Measurements from ENCODE around the gene C16orf95.

DNA sequence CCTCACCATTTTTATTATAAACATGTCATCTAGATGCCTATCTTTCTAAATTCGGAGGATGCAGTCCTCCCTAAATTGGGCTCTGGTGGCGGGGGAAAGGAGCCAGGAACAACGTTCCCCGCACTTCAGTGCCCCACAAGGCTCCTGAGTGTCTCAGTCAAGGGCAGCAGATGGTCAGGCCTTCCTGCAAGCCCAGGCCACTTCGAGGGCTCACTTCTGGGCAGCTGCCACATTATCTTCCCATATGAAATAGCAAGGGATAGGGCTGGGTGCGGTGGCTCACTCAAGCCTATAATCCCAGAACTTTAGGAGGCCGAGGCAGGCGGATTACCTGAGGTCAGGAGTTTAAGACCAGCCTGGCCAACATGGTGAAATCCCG lies 34.1 kb upstream of the C16orf95 start:
- TF ChIP-seq EGR1 (IDR thresholded peaks at IDR 0.05; ENCODE audit: low read depth in 2 of 2) (no peak), HNF4A (conservative IDR thresholded peaks at IDR 0.05) (no peak), RAD21 (IDR thresholded peaks at IDR 0.05) (no peak), JUND (IDR thresholded peaks at IDR 0.05) (no peak), TAF1 (conservative IDR thresholded peaks at IDR 0.05) (no peak), HNF4G (IDR thresholded peaks at IDR 0.05) (no peak), RXRA (IDR thresholded peaks at IDR 0.05) (no peak), GABPA (IDR thresholded peaks at IDR 0.05 in 1 of 2, conservative IDR thresholded peaks at IDR 0.05 in 1 of 2) (no peak)
- TF ChIP-seq, protein P1, sequence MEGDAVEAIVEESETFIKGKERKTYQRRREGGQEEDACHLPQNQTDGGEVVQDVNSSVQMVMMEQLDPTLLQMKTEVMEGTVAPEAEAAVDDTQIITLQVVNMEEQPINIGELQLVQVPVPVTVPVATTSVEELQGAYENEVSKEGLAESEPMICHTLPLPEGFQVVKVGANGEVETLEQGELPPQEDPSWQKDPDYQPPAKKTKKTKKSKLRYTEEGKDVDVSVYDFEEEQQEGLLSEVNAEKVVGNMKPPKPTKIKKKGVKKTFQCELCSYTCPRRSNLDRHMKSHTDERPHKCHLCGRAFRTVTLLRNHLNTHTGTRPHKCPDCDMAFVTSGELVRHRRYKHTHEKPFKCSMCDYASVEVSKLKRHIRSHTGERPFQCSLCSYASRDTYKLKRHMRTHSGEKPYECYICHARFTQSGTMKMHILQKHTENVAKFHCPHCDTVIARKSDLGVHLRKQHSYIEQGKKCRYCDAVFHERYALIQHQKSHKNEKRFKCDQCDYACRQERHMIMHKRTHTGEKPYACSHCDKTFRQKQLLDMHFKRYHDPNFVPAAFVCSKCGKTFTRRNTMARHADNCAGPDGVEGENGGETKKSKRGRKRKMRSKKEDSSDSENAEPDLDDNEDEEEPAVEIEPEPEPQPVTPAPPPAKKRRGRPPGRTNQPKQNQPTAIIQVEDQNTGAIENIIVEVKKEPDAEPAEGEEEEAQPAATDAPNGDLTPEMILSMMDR (IDR thresholded peaks at IDR 0.05; ENCODE audit: low read depth, low read length, missing input control) = no peak
- TF ChIP-seq, protein P2, sequence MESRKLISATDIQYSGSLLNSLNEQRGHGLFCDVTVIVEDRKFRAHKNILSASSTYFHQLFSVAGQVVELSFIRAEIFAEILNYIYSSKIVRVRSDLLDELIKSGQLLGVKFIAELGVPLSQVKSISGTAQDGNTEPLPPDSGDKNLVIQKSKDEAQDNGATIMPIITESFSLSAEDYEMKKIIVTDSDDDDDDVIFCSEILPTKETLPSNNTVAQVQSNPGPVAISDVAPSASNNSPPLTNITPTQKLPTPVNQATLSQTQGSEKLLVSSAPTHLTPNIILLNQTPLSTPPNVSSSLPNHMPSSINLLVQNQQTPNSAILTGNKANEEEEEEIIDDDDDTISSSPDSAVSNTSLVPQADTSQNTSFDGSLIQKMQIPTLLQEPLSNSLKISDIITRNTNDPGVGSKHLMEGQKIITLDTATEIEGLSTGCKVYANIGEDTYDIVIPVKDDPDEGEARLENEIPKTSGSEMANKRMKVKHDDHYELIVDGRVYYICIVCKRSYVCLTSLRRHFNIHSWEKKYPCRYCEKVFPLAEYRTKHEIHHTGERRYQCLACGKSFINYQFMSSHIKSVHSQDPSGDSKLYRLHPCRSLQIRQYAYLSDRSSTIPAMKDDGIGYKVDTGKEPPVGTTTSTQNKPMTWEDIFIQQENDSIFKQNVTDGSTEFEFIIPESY (IDR thresholded peaks at IDR 0.05) = no peak

All from liver (tissue), 3 donors.